CD4-positive, alpha-beta T cell (primary cell): ENCODE results near the gene ZBTB48. TPM values are rescaled to one million over a fixed set of nuclear protein-coding genes. Genes with fewer than 3 reads are reported as not detected.

ENCODE experiments used
- ATAC-seq: fragments of 200-7000 bp; cut with Tn5 transposase; one replicate; pipeline ENCODE4 v1.10.0; 2022; ENCODE audit warnings: mild to moderate bottlenecking; ENCODE audit not compliant: poor library complexity
- CTCF ChIA-PET: fragments of 350-600 bp; sonication (Branson Sonifier 250); formaldehyde crosslinking; loops from one replicate; lab custom pipeline; 2021; ENCODE audit warnings: antibody characterized with exemption, inconsistent platforms; lab: Charles Lee
- POLR2A ChIA-PET: fragments of 350-600 bp; sonication (Branson Sonifier 250); formaldehyde crosslinking; loops from one replicate; lab custom pipeline; 2021; ENCODE audit warnings: antibody characterized with exemption, inconsistent platforms; lab: Charles Lee
- DNase-seq, 14 experiments: peaks; one replicate each; pipeline ENCODE4 v3.0.0-alpha.2; 2013 to 2020; ENCODE audit warnings: mixed read lengths in 2 of 14
- H3K27ac ChIP-seq, 2 donors: one replicate each; pipeline versions ENCODE4 v1.5.1 to v1.7.0; 2013; ENCODE audit warnings: low read length in 2 of 2, low read depth in 1 of 2, mild to moderate bottlenecking in 1 of 2
- H3K27me3 ChIP-seq, 2 experiments: 1 replicate in 1 of 2; 2 replicates in 1 of 2; pipeline versions ENCODE4 v1.6.1 to v1.7.0; 2013; ENCODE audit warnings: low read length in 2 of 2, control low read depth in 1 of 2, mild to moderate bottlenecking in 1 of 2, moderate library complexity in 1 of 2; ENCODE audit not compliant: insufficient read depth in 2 of 2, control insufficient read depth in 1 of 2
- H3K36me3 ChIP-seq: one replicate; pipeline ENCODE4 v1.6.1; 2013; ENCODE audit warnings: low read length, control low read depth; ENCODE audit not compliant: insufficient read depth
- H3K4me1 ChIP-seq: one replicate; pipeline ENCODE4 v1.6.1; 2013; ENCODE audit warnings: low read length, control low read depth; ENCODE audit not compliant: insufficient read depth
- H3K4me3 ChIP-seq: one replicate; pipeline ENCODE4 v1.5.1; 2013; ENCODE audit warnings: mild to moderate bottlenecking, low read length, moderate library complexity
- H3K9me3 ChIP-seq, 2 experiments: 1 replicate in 1 of 2; 2 replicates in 1 of 2; pipeline versions ENCODE4 v1.6.1 to v1.7.0; 2013; ENCODE audit warnings: low read length in 2 of 2, mild to moderate bottlenecking in 2 of 2, control low read depth in 1 of 2, moderate library complexity in 1 of 2; ENCODE audit not compliant: control insufficient read depth in 1 of 2, insufficient read depth in 1 of 2
- H3K27ac Mint-ChIP-seq: one replicate; pipeline ENCODE4 v1.8.0; 2020; ENCODE audit warnings: mixed read lengths
- H3K27me3 Mint-ChIP-seq: one replicate; pipeline ENCODE4 v1.8.0; 2021; ENCODE audit warnings: mixed read lengths
- H3K36me3 Mint-ChIP-seq: one replicate; pipeline ENCODE4 v1.8.0; 2021; ENCODE audit warnings: low read depth, mixed read lengths
- H3K4me1 Mint-ChIP-seq: one replicate; pipeline ENCODE4 v1.8.0; 2021; ENCODE audit warnings: low read depth, mixed read lengths
- H3K4me3 Mint-ChIP-seq: one replicate; pipeline ENCODE4 v1.8.0; 2020; ENCODE audit warnings: mild to moderate bottlenecking, mixed read lengths
- H3K9me3 Mint-ChIP-seq: one replicate; pipeline ENCODE4 v1.8.0; 2020; ENCODE audit warnings: mixed read lengths
- intact Hi-C, 2 experiments: fragments of 100-400 bp; cut with DNase I in 1 of 2; cut with micrococcal nuclease in 1 of 2; formaldehyde crosslinking; loops; one replicate each; pipeline versions ENCODE4 v1.15.1 to v1.9.0; 2023 to 2025; cut with DNase I, micrococcal nuclease
- total RNA-seq, 174 experiments: library from RNA in 2 of 174; stranded (reverse) in 2 of 174; gene quantifications; one replicate each; pipeline ENCODE4 v1.2.3 and lab custom pipeline; 2021 to 2026
- TF ChIP-seq, protein P1 (sequence below): fragments of 200-600 bp; IDR thresholded peaks from one replicate; pipeline ENCODE4 v1.8.0; 2022; ENCODE audit warnings: antibody characterized with exemption, mild to moderate bottlenecking

Gene ZBTB48
- total RNA-seq, 2 experiments from 2014 or later, result 31.4 to 31.7 TPM

DNA sequence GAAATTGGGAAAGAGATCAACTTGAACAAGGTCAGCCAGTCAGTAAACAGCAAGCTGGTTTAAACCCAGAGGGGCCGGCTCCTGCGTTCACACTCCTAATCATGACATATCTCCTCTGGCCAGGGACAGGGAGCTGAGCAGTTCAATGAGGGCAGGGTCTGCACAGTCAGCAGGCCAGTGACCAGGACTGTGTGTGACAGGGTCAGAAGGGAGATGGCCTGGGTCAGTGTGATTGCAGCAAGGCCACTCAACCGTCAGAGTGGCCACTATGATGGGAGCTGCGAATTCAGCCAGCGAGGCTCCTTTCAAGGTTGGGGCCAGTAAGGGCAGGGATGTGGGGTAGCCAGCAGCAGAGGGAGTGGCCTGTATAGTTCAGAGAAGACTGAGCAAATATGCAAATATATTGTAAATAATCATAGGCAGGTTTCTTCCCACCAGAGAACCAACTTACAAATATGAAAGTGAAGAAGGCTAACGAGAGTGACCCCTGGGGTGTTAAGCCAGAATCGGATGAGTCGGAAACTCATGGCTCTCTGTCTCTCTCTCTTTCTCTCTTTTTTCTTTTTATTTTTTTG is 45.5 kb upstream of the ZBTB48 start:
- Mint-ChIP-seq H3K27ac (no peak overlapping the region), H3K27me3 (no peaks in the 10 kb centered on the region), H3K4me1 (peaks cover 6% of the 10 kb centered on the region), H3K36me3 (peaks cover 66% of the 10 kb centered on the region), H3K9me3 (no peaks in the 10 kb centered on the region), H3K4me3 (no peak overlapping the region)
- ChIA-PET CTCF (no interaction called here), POLR2A (no interaction called here)
- DNase-seq (no peak), ATAC-seq (no peak)
- Histone ChIP-seq H3K9me3 (no peaks in the 10 kb centered on the region), H3K27me3 (no peaks in the 10 kb centered on the region), H3K4me1 (no peaks in the 10 kb centered on the region), H3K36me3 (peaks cover 61% of the 10 kb centered on the region), H3K4me3 (no peak overlapping the region), H3K27ac (no peak overlapping the region)
- TF ChIP-seq, protein P1, sequence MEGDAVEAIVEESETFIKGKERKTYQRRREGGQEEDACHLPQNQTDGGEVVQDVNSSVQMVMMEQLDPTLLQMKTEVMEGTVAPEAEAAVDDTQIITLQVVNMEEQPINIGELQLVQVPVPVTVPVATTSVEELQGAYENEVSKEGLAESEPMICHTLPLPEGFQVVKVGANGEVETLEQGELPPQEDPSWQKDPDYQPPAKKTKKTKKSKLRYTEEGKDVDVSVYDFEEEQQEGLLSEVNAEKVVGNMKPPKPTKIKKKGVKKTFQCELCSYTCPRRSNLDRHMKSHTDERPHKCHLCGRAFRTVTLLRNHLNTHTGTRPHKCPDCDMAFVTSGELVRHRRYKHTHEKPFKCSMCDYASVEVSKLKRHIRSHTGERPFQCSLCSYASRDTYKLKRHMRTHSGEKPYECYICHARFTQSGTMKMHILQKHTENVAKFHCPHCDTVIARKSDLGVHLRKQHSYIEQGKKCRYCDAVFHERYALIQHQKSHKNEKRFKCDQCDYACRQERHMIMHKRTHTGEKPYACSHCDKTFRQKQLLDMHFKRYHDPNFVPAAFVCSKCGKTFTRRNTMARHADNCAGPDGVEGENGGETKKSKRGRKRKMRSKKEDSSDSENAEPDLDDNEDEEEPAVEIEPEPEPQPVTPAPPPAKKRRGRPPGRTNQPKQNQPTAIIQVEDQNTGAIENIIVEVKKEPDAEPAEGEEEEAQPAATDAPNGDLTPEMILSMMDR, result no peak
- intact Hi-C loops, result no loop called here

DNA sequence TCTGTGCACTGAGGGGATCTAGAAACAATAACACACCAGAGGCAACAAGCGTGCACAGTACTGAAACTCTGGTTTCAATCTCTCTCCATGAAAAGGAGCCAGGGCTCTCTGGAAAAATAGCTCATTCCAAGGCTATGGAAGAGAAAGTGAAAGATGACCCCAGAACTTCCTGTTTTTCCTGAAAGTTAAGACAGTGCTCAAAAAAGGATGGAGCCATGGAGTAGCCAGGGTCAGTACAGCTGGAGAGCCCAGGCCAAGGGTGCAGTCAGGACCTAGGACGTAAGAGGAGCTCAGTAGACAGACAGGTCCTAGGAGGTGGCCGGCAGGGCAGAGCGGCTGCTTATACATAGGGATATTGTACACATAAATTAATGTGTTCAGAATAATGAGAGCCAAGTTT is 44.6 kb upstream of the ZBTB48 start:
- TF ChIP-seq, protein P1, result no peak
- ChIA-PET POLR2A (no interaction called here), CTCF (no interaction called here)
- no peaks in the 10 kb centered on the region for H3K4me1 ChIP-seq
- Mint-ChIP-seq H3K4me1 (peaks cover 6% of the 10 kb centered on the region), H3K27me3 (no peaks in the 10 kb centered on the region), H3K27ac (no peak overlapping the region), H3K36me3 (peaks cover 68% of the 10 kb centered on the region), H3K4me3 (no peak overlapping the region), H3K9me3 (no peaks in the 10 kb centered on the region)
- ATAC-seq, result no peak
- intact Hi-C loops, result no loop called here
- no peak for DNase-seq
- H3K36me3 ChIP-seq, result peaks cover 62% of the 10 kb centered on the region
- H3K4me3 ChIP-seq, result no peak overlapping the region
- H3K27ac ChIP-seq, result no peak overlapping the region
- H3K9me3 ChIP-seq, result no peaks in the 10 kb centered on the region
- no peaks in the 10 kb centered on the region for H3K27me3 ChIP-seq

DNA sequence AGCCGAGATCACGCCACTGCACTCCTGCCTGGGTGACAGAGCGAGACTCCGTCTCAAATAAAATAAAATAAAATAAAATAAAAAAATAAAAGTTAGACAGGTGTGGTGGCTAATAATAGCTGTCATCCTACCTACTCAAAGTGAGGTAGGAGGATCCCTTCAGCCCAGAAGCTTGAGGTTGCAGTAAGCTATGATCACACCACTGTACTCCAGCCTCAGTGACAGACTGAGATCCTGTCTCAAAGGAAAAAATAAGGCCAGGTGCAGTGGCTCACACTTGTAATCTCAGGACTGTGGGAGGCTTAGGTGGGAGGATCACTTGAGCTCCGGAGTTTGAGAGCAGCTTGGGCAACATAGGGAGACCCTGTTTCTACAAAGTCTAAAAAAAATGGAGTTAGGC is 43.5 kb upstream of the ZBTB48 start:
- Histone ChIP-seq H3K27ac (no peak overlapping the region), H3K4me3 (no peak overlapping the region), H3K9me3 (no peaks in the 10 kb centered on the region), H3K4me1 (no peaks in the 10 kb centered on the region), H3K36me3 (peaks cover 56% of the 10 kb centered on the region), H3K27me3 (no peaks in the 10 kb centered on the region)
- TF ChIP-seq, protein P1, result no peak
- Mint-ChIP-seq H3K4me3 (no peak overlapping the region), H3K36me3 (peaks cover 67% of the 10 kb centered on the region), H3K9me3 (no peaks in the 10 kb centered on the region), H3K27me3 (no peaks in the 10 kb centered on the region), H3K4me1 (peaks cover 6% of the 10 kb centered on the region), H3K27ac (no peak overlapping the region)
- POLR2A ChIA-PET, result no interaction called here
- ATAC-seq (no peak), DNase-seq (no peak)
- CTCF ChIA-PET, result interaction anchor here (2.2 kb wide), 1 partner anchor 18 kb away, joined by 8 read pairs; the partner anchor contains the start of gene NOL9
- intact Hi-C loops, result no loop called here
